WTC11 (cell line): ENCODE results near the gene H6PD. TPM values are rescaled to one million over a fixed set of nuclear protein-coding genes. Genes with fewer than 3 reads are reported as not detected.

ENCODE experiments used
- ATAC-seq: fragments of 200-7000 bp; cut with Tn5 transposase; 2 replicates; pipeline ENCODE4 v1.10.0; 2021; ENCODE audit warnings: mild to moderate bottlenecking, moderate library complexity
- CTCF ChIA-PET: fragments of 300-600 bp; sonication (Branson Sonifier 250); formaldehyde crosslinking; loops from one replicate; lab custom pipeline; 2021; ENCODE audit warnings: antibody characterized with exemption; lab: Charles Lee
- POLR2A ChIA-PET: fragments of 350-600 bp; sonication (Branson Sonifier 250); formaldehyde crosslinking; loops from one replicate; lab custom pipeline; 2021; ENCODE audit warnings: antibody characterized with exemption; lab: Charles Lee
- DNase-seq: peaks from one replicate; pipeline ENCODE4 v3.0.0; 2021; ENCODE audit warnings: low spot score
- H3K27ac Mint-ChIP-seq: 2 replicates; pipeline ENCODE4 v1.8.0; 2021; ENCODE audit warnings: mixed read lengths
- H3K27me3 Mint-ChIP-seq: 2 replicates; pipeline ENCODE4 v1.8.0; 2021; ENCODE audit warnings: low read depth, mild to moderate bottlenecking, moderate library complexity, mixed read lengths
- H3K36me3 Mint-ChIP-seq: 2 replicates; pipeline ENCODE4 v1.8.0; 2021; ENCODE audit warnings: mixed read lengths
- H3K4me1 Mint-ChIP-seq: 2 replicates; pipeline ENCODE4 v1.8.0; 2022; ENCODE audit warnings: mixed read lengths
- H3K4me3 Mint-ChIP-seq: 2 replicates; pipeline ENCODE4 v1.8.0; 2021; ENCODE audit warnings: mild to moderate bottlenecking, moderate library complexity, mixed read lengths
- H3K9me3 Mint-ChIP-seq: 2 replicates; pipeline ENCODE4 v1.8.0; 2021; ENCODE audit warnings: mixed read lengths
- GABPB1 ChIP-seq: sonication (generic); formaldehyde crosslinking; IDR thresholded peaks from 2 replicates; pipeline ENCODE4 v1.8.1; 2023; ENCODE audit warnings: mild to moderate bottlenecking, missing genetic modification reagents
- MXD4 ChIP-seq: fragments of 250-450 bp; sonication (Bioruptor Pico); IDR thresholded peaks from 2 replicates; pipeline ENCODE4 v1.8.0; 2021; ENCODE audit warnings: mild to moderate bottlenecking, moderate library complexity, borderline replicate concordance
- NR2C2 ChIP-seq: sonication (generic); formaldehyde crosslinking; IDR thresholded peaks from 2 replicates; pipeline ENCODE4 v1.8.0; 2022; ENCODE audit warnings: mild to moderate bottlenecking, missing genetic modification reagents
- RORB ChIP-seq: fragments of 250-450 bp; sonication (Bioruptor Pico); IDR thresholded peaks from 2 replicates; pipeline ENCODE4 v1.9.0; 2021; ENCODE audit warnings: mild to moderate bottlenecking
- TEAD1 ChIP-seq: sonication (generic); formaldehyde crosslinking; IDR thresholded peaks from 2 replicates; pipeline ENCODE4 v1.8.0; 2022; ENCODE audit warnings: mild to moderate bottlenecking, missing genetic modification reagents
- ZBTB21 ChIP-seq: sonication (generic); formaldehyde crosslinking; IDR thresholded peaks from 2 replicates; pipeline ENCODE4 v1.8.1; 2023; ENCODE audit warnings: mild to moderate bottlenecking, missing genetic modification reagents, borderline replicate concordance
- ZNF121 ChIP-seq: sonication (generic); formaldehyde crosslinking; IDR thresholded peaks from 2 replicates; pipeline ENCODE4 v1.8.0; 2023; ENCODE audit warnings: missing genetic modification reagents
- ZNF219 ChIP-seq: sonication (generic); formaldehyde crosslinking; IDR thresholded peaks from 2 replicates; pipeline ENCODE4 v1.8.0; 2023; ENCODE audit warnings: missing genetic modification reagents, mild to moderate bottlenecking, borderline replicate concordance
- ZNF232 ChIP-seq: sonication (generic); formaldehyde crosslinking; IDR thresholded peaks from 2 replicates; pipeline ENCODE4 v1.8.0; 2022; ENCODE audit warnings: mild to moderate bottlenecking, missing genetic modification reagents
- ZNF263 ChIP-seq: sonication (generic); formaldehyde crosslinking; IDR thresholded peaks from 2 replicates; pipeline ENCODE4 v1.8.1; 2022; ENCODE audit warnings: low read depth, mild to moderate bottlenecking, moderate library complexity, missing genetic modification reagents
- ZNF423 ChIP-seq: fragments of 250-450 bp; sonication (Bioruptor Pico); IDR thresholded peaks from 2 replicates; pipeline ENCODE4 v2.1.2; 2022; ENCODE audit warnings: mild to moderate bottlenecking, moderate library complexity
- total RNA-seq: library from RNA; stranded (reverse); gene quantifications from 3 replicates; pipeline ENCODE4 v1.2.3, GENCODE V29; 2021
- TF ChIP-seq, protein P1 (sequence below): fragments of 250-450 bp; sonication (Bioruptor Pico); IDR thresholded peaks from 2 replicates; pipeline ENCODE4 v1.9.0; 2021; ENCODE audit warnings: mild to moderate bottlenecking
- TF ChIP-seq, protein P2 (sequence below): sonication (generic); formaldehyde crosslinking; IDR thresholded peaks from 2 replicates; pipeline ENCODE4 v1.8.0; 2022; ENCODE audit warnings: mild to moderate bottlenecking, missing genetic modification reagents
- TF ChIP-seq, protein P3 (sequence below): sonication (generic); formaldehyde crosslinking; IDR thresholded peaks from 2 replicates; pipeline ENCODE4 v1.8.0; 2022; ENCODE audit warnings: missing genetic modification reagents
- TF ChIP-seq, protein P4 (sequence below): fragments of 250-450 bp; sonication (Bioruptor Pico); conservative IDR thresholded peaks from 2 replicates; pipeline ENCODE4 v1.9.0; 2021; ENCODE audit warnings: mild to moderate bottlenecking
- TF ChIP-seq, protein P5 (sequence below): sonication (generic); formaldehyde crosslinking; IDR thresholded peaks from 2 replicates; pipeline ENCODE4 v1.8.1; 2023; ENCODE audit warnings: mild to moderate bottlenecking, missing genetic modification reagents, moderate library complexity
- TF ChIP-seq, protein P6 (sequence below): fragments of 250-450 bp; sonication (Bioruptor Pico); IDR thresholded peaks from 2 replicates; pipeline ENCODE4 v1.9.0; 2021; ENCODE audit warnings: moderate library complexity, mild to moderate bottlenecking, inconsistent platforms, borderline replicate concordance
- TF ChIP-seq, protein P7 (sequence below): sonication (generic); formaldehyde crosslinking; IDR thresholded peaks from 2 replicates; pipeline ENCODE4 v1.8.1; 2023; ENCODE audit warnings: mild to moderate bottlenecking, missing genetic modification reagents, borderline replicate concordance
- TF ChIP-seq, protein P8 (sequence below): sonication (generic); formaldehyde crosslinking; IDR thresholded peaks from 2 replicates; pipeline ENCODE4 v1.8.1; 2022; ENCODE audit warnings: mild to moderate bottlenecking, missing genetic modification reagents, moderate library complexity, borderline replicate concordance

The H6PD gene
- total RNA-seq, 1 experiment from 2014 or later, result 7.4 TPM

DNA sequence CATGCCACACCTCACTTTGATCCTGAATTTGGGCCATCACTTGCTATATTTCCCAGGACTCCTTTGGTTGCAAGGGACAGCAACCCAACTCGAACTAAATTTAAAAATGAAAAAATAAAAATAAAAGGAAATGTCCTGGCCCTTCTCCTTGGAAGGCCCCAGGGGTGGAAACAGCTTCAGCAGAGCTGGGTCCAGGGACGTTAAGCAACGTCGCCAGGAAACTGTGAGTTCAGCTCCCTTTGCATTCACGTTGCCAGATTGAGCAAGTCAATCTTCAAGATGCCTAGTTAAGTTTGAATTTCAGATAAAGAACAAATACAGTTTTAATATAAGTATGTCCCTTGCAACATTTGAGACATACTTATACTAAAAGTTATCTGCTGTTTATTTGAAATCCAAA, 43.5 kb downstream of the H6PD start:
- Mint-ChIP-seq H3K4me3 (no peak overlapping the region), H3K27me3 (no peaks in the 10 kb centered on the region; the same call in 1 of the 2 replicates), H3K36me3 (no peaks in the 10 kb centered on the region), H3K9me3 (no peaks in the 10 kb centered on the region), H3K4me1 (peaks cover 34% of the 10 kb centered on the region), H3K27ac (no peak overlapping the region)
- ChIA-PET CTCF (interaction anchor here (0.9 to 6.7 kb wide), 6 partner anchors 10 to 295 kb away, joined by 3 to 34 read pairs (median 6); no protein-coding TSS in a partner anchor), POLR2A (no interaction called here)
- ATAC-seq (no peak), DNase-seq (no peak)
- TF ChIP-seq, protein P1, sequence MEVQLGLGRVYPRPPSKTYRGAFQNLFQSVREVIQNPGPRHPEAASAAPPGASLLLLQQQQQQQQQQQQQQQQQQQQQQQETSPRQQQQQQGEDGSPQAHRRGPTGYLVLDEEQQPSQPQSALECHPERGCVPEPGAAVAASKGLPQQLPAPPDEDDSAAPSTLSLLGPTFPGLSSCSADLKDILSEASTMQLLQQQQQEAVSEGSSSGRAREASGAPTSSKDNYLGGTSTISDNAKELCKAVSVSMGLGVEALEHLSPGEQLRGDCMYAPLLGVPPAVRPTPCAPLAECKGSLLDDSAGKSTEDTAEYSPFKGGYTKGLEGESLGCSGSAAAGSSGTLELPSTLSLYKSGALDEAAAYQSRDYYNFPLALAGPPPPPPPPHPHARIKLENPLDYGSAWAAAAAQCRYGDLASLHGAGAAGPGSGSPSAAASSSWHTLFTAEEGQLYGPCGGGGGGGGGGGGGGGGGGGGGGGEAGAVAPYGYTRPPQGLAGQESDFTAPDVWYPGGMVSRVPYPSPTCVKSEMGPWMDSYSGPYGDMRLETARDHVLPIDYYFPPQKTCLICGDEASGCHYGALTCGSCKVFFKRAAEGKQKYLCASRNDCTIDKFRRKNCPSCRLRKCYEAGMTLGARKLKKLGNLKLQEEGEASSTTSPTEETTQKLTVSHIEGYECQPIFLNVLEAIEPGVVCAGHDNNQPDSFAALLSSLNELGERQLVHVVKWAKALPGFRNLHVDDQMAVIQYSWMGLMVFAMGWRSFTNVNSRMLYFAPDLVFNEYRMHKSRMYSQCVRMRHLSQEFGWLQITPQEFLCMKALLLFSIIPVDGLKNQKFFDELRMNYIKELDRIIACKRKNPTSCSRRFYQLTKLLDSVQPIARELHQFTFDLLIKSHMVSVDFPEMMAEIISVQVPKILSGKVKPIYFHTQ (CRISPR knock-in tag), result no peak
- TF ChIP-seq ZNF232, result no peak
- TF ChIP-seq, protein P2, sequence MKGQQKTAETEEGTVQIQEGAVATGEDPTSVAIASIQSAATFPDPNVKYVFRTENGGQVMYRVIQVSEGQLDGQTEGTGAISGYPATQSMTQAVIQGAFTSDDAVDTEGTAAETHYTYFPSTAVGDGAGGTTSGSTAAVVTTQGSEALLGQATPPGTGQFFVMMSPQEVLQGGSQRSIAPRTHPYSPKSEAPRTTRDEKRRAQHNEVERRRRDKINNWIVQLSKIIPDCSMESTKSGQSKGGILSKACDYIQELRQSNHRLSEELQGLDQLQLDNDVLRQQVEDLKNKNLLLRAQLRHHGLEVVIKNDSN (CRISPR knock-in tag), result no peak
- TF ChIP-seq ZNF121 (CRISPR knock-in tag), result no peak
- no peak for TF ChIP-seq ZNF219
- TF ChIP-seq, protein P3, sequence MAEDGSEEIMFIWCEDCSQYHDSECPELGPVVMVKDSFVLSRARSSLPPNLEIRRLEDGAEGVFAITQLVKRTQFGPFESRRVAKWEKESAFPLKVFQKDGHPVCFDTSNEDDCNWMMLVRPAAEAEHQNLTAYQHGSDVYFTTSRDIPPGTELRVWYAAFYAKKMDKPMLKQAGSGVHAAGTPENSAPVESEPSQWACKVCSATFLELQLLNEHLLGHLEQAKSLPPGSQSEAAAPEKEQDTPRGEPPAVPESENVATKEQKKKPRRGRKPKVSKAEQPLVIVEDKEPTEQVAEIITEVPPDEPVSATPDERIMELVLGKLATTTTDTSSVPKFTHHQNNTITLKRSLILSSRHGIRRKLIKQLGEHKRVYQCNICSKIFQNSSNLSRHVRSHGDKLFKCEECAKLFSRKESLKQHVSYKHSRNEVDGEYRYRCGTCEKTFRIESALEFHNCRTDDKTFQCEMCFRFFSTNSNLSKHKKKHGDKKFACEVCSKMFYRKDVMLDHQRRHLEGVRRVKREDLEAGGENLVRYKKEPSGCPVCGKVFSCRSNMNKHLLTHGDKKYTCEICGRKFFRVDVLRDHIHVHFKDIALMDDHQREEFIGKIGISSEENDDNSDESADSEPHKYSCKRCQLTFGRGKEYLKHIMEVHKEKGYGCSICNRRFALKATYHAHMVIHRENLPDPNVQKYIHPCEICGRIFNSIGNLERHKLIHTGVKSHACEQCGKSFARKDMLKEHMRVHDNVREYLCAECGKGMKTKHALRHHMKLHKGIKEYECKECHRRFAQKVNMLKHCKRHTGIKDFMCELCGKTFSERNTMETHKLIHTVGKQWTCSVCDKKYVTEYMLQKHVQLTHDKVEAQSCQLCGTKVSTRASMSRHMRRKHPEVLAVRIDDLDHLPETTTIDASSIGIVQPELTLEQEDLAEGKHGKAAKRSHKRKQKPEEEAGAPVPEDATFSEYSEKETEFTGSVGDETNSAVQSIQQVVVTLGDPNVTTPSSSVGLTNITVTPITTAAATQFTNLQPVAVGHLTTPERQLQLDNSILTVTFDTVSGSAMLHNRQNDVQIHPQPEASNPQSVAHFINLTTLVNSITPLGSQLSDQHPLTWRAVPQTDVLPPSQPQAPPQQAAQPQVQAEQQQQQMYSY (CRISPR knock-in tag), result no peak
- no peak for TF ChIP-seq TEAD1 (CRISPR knock-in tag)
- TF ChIP-seq RORB (CRISPR knock-in tag), result no peak
- no peak for TF ChIP-seq ZNF423
- TF ChIP-seq, protein P4, sequence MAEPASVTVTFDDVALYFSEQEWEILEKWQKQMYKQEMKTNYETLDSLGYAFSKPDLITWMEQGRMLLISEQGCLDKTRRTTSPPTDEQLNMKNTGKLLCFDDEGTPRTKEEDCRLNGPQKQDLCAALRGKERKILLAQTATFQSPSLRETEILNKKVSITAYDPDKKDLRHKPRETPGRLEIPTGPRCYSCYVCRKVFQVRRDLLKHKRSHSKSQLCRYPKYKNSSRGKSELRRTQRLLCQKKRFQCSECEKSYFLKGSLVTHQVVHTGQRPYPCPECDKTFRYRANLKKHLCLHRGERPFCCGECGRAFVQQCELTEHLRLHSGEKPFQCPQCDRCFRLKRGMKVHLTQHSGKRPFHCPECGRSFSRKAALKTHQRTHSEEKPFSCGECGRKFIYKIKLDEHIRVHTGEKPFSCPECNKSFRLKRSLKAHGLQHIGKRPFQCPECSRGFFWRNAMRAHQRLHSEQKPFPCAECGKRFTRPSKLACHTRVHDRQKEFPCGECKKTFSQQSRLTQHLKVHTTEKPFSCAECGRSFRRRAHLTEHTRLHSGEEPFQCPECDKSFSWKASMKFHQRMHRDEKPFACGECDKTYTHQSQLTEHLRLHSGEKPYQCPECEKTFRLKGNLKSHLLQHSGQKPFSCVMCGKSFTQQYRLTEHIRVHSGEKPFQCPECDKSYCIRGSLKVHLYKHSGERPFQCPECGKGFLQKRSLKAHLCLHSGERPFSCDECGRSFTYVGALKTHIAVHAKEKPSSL, result no peak
- TF ChIP-seq ZNF263, result no peak
- no peak for TF ChIP-seq MXD4 (CRISPR knock-in tag)
- TF ChIP-seq GABPB1 (CRISPR knock-in tag), result no peak
- TF ChIP-seq ZBTB21, result no peak
- no peak for TF ChIP-seq NR2C2
- TF ChIP-seq, protein P5, sequence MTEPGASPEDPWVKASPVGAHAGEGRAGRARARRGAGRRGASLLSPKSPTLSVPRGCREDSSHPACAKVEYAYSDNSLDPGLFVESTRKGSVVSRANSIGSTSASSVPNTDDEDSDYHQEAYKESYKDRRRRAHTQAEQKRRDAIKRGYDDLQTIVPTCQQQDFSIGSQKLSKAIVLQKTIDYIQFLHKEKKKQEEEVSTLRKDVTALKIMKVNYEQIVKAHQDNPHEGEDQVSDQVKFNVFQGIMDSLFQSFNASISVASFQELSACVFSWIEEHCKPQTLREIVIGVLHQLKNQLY (CRISPR knock-in tag), result no peak
- TF ChIP-seq, protein P6, sequence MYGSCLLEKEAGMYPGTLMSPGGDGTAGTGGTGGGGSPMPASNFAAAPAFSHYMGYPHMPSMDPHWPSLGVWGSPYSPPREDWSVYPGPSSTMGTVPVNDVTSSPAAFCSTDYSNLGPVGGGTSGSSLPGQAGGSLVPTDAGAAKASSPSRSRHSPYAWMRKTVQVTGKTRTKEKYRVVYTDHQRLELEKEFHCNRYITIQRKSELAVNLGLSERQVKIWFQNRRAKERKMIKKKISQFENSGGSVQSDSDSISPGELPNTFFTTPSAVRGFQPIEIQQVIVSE (CRISPR knock-in tag), result no peak
- TF ChIP-seq, protein P7, sequence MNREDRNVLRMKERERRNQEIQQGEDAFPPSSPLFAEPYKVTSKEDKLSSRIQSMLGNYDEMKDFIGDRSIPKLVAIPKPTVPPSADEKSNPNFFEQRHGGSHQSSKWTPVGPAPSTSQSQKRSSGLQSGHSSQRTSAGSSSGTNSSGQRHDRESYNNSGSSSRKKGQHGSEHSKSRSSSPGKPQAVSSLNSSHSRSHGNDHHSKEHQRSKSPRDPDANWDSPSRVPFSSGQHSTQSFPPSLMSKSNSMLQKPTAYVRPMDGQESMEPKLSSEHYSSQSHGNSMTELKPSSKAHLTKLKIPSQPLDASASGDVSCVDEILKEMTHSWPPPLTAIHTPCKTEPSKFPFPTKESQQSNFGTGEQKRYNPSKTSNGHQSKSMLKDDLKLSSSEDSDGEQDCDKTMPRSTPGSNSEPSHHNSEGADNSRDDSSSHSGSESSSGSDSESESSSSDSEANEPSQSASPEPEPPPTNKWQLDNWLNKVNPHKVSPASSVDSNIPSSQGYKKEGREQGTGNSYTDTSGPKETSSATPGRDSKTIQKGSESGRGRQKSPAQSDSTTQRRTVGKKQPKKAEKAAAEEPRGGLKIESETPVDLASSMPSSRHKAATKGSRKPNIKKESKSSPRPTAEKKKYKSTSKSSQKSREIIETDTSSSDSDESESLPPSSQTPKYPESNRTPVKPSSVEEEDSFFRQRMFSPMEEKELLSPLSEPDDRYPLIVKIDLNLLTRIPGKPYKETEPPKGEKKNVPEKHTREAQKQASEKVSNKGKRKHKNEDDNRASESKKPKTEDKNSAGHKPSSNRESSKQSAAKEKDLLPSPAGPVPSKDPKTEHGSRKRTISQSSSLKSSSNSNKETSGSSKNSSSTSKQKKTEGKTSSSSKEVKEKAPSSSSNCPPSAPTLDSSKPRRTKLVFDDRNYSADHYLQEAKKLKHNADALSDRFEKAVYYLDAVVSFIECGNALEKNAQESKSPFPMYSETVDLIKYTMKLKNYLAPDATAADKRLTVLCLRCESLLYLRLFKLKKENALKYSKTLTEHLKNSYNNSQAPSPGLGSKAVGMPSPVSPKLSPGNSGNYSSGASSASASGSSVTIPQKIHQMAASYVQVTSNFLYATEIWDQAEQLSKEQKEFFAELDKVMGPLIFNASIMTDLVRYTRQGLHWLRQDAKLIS (CRISPR knock-in tag), result no peak
- TF ChIP-seq, protein P8, sequence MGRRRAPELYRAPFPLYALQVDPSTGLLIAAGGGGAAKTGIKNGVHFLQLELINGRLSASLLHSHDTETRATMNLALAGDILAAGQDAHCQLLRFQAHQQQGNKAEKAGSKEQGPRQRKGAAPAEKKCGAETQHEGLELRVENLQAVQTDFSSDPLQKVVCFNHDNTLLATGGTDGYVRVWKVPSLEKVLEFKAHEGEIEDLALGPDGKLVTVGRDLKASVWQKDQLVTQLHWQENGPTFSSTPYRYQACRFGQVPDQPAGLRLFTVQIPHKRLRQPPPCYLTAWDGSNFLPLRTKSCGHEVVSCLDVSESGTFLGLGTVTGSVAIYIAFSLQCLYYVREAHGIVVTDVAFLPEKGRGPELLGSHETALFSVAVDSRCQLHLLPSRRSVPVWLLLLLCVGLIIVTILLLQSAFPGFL (CRISPR knock-in tag), result no peak
